Cardiac muscle cell (in vitro differentiated cells and primary cell): ENCODE results near the gene HIVEP3. TPM values are rescaled to one million over a fixed set of nuclear protein-coding genes. Genes with fewer than 3 reads are reported as not detected.
A peak's percentile ranks its signal among the peaks of the same experiment; 100 is the strongest.

Experiments
- DNase-seq, 2 donors: peaks; one replicate each; pipeline versions ENCODE4 v3.0.0 to v3.0.0-alpha.2; 2010 to 2017; ENCODE audit warnings: low read depth in 1 of 2, low spot score in 1 of 2
- H3K27ac ChIP-seq: fragments of 200-600 bp; sonication (generic); 2 replicates; pipeline ENCODE4 v1.5.1; 2016
- H3K27me3 ChIP-seq: fragments of 200-600 bp; sonication (generic); 2 replicates; pipeline ENCODE4 v1.6.0; 2016; ENCODE audit warnings: control low read depth
- H3K36me3 ChIP-seq: fragments of 200-600 bp; sonication (generic); 2 replicates; pipeline ENCODE4 v1.5.1; 2016; ENCODE audit warnings: control low read depth
- H3K4me1 ChIP-seq: fragments of 200-600 bp; sonication (generic); 2 replicates; pipeline ENCODE4 v1.8.1; 2017; ENCODE audit warnings: low read depth, mild to moderate bottlenecking, mixed run types
- H3K4me3 ChIP-seq: fragments of 200-600 bp; sonication (generic); 2 replicates; pipeline ENCODE4 v1.5.1; 2016; ENCODE audit warnings: mild to moderate bottlenecking
- H3K9me3 ChIP-seq: fragments of 200-600 bp; sonication (generic); 2 replicates; pipeline ENCODE4 v1.5.1; 2017; ENCODE audit warnings: low read depth, mild to moderate bottlenecking, control low read depth
- polyA plus RNA-seq: library from polyadenylated mRNA; unstranded; fragments of >200 nt; fragmentation: Nextera tagmentation; extraction: Ambion mirVana; gene quantifications from 2 replicates; pipeline ENCODE4 v1.2.1, GENCODE V29; 2016
- total RNA-seq: library from RNA; depleted of rRNA; stranded (reverse); fragments of >200 nt; gene quantifications from 2 replicates; pipeline ENCODE4 v1.2.3, GENCODE V29; 2016
- TF ChIP-seq, protein P1 (sequence below): IDR thresholded peaks from 2 replicates; pipeline ENCODE4 v1.5.1; 2012; ENCODE audit warnings: low read depth, mild to moderate bottlenecking, low read length

HIVEP3 gene
- total and polyA plus RNA-seq, 2 experiments from 2014 or later, result 0.42 to 0.62 TPM

GRCh38 chr1:41574842-41575241 lies 343.9 kb downstream of the HIVEP3 start:
- no peaks in the 10 kb centered on the region for H3K9me3 ChIP-seq
- H3K36me3 ChIP-seq, result no peaks in the 10 kb centered on the region
- TF ChIP-seq, protein P1, sequence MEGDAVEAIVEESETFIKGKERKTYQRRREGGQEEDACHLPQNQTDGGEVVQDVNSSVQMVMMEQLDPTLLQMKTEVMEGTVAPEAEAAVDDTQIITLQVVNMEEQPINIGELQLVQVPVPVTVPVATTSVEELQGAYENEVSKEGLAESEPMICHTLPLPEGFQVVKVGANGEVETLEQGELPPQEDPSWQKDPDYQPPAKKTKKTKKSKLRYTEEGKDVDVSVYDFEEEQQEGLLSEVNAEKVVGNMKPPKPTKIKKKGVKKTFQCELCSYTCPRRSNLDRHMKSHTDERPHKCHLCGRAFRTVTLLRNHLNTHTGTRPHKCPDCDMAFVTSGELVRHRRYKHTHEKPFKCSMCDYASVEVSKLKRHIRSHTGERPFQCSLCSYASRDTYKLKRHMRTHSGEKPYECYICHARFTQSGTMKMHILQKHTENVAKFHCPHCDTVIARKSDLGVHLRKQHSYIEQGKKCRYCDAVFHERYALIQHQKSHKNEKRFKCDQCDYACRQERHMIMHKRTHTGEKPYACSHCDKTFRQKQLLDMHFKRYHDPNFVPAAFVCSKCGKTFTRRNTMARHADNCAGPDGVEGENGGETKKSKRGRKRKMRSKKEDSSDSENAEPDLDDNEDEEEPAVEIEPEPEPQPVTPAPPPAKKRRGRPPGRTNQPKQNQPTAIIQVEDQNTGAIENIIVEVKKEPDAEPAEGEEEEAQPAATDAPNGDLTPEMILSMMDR, result no peak
- H3K27me3 ChIP-seq, result peaks cover 35% of the 10 kb centered on the region
- H3K4me1 ChIP-seq, result no peaks in the 10 kb centered on the region
- no peak overlapping the region for H3K4me3 ChIP-seq
- DNase-seq, result no peak
- no peak overlapping the region for H3K27ac ChIP-seq

GRCh38 chr1:41573785-41574713 lies 344.7 kb downstream of the HIVEP3 start:
- Histone ChIP-seq H3K27ac (no peak overlapping the region), H3K4me1 (no peaks in the 10 kb centered on the region), H3K36me3 (no peaks in the 10 kb centered on the region), H3K4me3 (no peak overlapping the region), H3K9me3 (no peaks in the 10 kb centered on the region), H3K27me3 (peaks cover 36% of the 10 kb centered on the region)
- TF ChIP-seq, protein P1, result peak; percentile 95
- peak; percentile 90 for DNase-seq

- TF ChIP-seq, protein P1, result no peak
- no peaks in the 10 kb centered on the region for H3K36me3 ChIP-seq
- no peak overlapping the region for H3K27ac ChIP-seq
- no peaks in the 10 kb centered on the region for H3K9me3 ChIP-seq
- no peak overlapping the region for H3K4me3 ChIP-seq
- H3K27me3 ChIP-seq, result peaks cover 36% of the 10 kb centered on the region
- no peaks in the 10 kb centered on the region for H3K4me1 ChIP-seq
- DNase-seq, result no peak
These were observed 345.5 kb downstream of the HIVEP3 start for GRCh38 chr1:41573194-41573593.

DNA sequence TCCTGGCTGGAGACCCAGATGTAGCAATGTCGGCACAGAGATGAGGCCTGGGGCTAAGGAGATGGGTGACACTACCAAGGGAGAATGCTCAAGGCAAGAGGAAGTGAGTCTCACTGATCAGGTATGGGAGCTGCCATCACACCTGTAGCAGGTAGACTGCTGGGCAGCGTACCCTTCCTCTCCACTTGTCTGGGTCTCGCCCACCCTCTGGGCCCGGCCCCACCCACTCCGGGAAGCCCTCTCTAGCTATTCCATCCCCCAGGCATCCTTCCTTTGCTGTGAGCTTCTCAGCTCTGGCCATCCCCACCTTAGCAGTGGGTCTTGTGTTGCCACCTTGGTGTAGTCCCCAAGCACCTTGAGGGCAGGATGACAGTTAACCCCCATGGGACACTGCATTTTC lies 346.5 kb downstream of the HIVEP3 start:
- no peaks in the 10 kb centered on the region for H3K4me1 ChIP-seq
- TF ChIP-seq, protein P1, result no peak
- no peaks in the 10 kb centered on the region for H3K9me3 ChIP-seq
- H3K27me3 ChIP-seq, result peaks cover 36% of the 10 kb centered on the region
- no peak overlapping the region for H3K4me3 ChIP-seq
- no peak overlapping the region for H3K27ac ChIP-seq
- H3K36me3 ChIP-seq, result no peaks in the 10 kb centered on the region
- no peak for DNase-seq

- TF ChIP-seq, protein P1, result no peak
- Histone ChIP-seq H3K9me3 (no peaks in the 10 kb centered on the region), H3K4me3 (no peak overlapping the region), H3K27ac (no peak overlapping the region), H3K27me3 (peaks cover 36% of the 10 kb centered on the region), H3K36me3 (no peaks in the 10 kb centered on the region), H3K4me1 (no peaks in the 10 kb centered on the region)
- DNase-seq, result no peak
These were observed 347.7 kb downstream of the HIVEP3 start for GRCh38 chr1:41571041-41571440.
